ENCODE results near the gene TSPAN32. TPM values are rescaled to one million over a fixed set of nuclear protein-coding genes. Genes with fewer than 3 reads are reported as not detected.
"Not testable (repeated sequence)": the region's sequence is repeated elsewhere in the genome, so short reads cannot be mapped to it uniquely, and the experiment has no call there.

Gene TSPAN32
- total RNA-seq, 1 experiment from 2014 or later: not detected

DNA sequence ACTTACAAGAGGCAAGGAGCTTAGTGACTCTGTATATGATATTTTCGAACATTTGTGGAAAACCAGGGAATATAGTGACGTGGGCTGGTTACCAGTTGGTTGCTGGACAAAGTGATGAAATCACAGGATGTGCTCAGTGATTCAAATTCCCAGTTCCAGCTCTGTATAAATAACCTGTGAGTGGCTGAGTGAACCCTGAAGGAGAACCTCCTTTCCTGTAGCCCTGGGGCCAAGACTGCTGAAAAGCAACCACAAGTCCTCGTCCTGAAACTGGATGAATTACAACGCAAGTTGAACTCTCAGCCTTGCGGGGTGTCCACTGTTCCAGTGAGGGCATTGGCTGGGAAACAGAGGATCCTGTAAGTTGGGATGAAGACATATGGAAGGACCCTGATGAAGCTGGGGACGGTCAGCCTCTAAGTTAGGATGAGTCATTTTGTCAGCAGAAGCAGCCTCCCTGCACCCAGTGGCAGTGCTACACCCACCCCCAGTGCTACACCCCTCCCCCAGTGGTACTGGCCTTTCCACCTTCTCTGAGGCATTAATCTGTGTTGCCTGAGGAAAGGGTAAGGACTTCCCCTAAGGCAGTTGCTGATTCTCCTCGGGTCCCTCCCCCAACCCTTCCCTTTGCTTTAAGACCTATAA is 53.3 kb downstream of the TSPAN32 start:
- no peak overlapping the region for H3K27ac ChIP-seq (ENCODE audit: low read length)

DNA sequence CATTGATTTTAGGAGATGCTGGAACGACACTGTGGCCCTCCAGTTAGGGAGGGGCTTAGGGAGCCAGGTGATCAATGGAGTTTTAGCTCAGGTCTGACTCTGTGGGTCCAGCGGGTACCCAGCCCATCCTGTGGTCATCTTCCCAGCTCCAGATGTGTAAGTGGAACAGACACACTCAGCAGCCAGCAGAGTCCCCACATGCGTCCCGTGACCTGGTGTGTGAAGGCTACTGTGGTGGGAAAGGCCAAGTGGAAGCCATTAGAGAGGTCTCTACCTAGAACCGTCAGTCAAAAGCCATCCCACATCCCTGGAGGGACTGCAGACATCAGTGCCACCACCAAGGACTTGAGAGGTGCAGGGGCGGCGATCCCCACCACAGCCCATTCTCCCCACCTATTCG is 55.4 kb downstream of the TSPAN32 start:
- H3K27me3 ChIP-seq (ENCODE audit: control insufficient read depth, insufficient read depth, low read length): no peaks in the 10 kb centered on the region; the same call in 1 of the 2 replicates
- ChIA-PET POLR2A (no interaction called here), CTCF (no interaction called here)
- in situ Hi-C loops (cut with HindIII; ENCODE audit: low pct_unique_long_range_greater_than_20kb, low sequenced_read_pairs): no loop called here
- H3K36me3 ChIP-seq (ENCODE audit: control insufficient read depth, insufficient read depth, low read length): no peaks in the 10 kb centered on the region
- DNase-seq (ENCODE audit: low read depth, low spot score) (no peak), ATAC-seq (no peak; the same call in 1 of the 2 replicates)
- no peak overlapping the region for H3K4me3 ChIP-seq (ENCODE audit: low read depth in 2 of 2, low read length in 2 of 2)
- TF ChIP-seq TCF7L2 (IDR thresholded peaks at IDR 0.05; ENCODE audit: low read depth, low read length): no peak
- TF ChIP-seq, protein P1, sequence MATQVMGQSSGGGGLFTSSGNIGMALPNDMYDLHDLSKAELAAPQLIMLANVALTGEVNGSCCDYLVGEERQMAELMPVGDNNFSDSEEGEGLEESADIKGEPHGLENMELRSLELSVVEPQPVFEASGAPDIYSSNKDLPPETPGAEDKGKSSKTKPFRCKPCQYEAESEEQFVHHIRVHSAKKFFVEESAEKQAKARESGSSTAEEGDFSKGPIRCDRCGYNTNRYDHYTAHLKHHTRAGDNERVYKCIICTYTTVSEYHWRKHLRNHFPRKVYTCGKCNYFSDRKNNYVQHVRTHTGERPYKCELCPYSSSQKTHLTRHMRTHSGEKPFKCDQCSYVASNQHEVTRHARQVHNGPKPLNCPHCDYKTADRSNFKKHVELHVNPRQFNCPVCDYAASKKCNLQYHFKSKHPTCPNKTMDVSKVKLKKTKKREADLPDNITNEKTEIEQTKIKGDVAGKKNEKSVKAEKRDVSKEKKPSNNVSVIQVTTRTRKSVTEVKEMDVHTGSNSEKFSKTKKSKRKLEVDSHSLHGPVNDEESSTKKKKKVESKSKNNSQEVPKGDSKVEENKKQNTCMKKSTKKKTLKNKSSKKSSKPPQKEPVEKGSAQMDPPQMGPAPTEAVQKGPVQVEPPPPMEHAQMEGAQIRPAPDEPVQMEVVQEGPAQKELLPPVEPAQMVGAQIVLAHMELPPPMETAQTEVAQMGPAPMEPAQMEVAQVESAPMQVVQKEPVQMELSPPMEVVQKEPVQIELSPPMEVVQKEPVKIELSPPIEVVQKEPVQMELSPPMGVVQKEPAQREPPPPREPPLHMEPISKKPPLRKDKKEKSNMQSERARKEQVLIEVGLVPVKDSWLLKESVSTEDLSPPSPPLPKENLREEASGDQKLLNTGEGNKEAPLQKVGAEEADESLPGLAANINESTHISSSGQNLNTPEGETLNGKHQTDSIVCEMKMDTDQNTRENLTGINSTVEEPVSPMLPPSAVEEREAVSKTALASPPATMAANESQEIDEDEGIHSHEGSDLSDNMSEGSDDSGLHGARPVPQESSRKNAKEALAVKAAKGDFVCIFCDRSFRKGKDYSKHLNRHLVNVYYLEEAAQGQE (IDR thresholded peaks at IDR 0.05; ENCODE audit: insufficient read depth in 1 of 2, low read depth in 2 of 2, low read length in 1 of 2): no peak
- no peak for TF ChIP-seq SIN3A (IDR thresholded peaks at IDR 0.05; ENCODE audit: borderline replicate concordance, insufficient read depth, low read depth, low read length)
- TF ChIP-seq, protein P2, sequence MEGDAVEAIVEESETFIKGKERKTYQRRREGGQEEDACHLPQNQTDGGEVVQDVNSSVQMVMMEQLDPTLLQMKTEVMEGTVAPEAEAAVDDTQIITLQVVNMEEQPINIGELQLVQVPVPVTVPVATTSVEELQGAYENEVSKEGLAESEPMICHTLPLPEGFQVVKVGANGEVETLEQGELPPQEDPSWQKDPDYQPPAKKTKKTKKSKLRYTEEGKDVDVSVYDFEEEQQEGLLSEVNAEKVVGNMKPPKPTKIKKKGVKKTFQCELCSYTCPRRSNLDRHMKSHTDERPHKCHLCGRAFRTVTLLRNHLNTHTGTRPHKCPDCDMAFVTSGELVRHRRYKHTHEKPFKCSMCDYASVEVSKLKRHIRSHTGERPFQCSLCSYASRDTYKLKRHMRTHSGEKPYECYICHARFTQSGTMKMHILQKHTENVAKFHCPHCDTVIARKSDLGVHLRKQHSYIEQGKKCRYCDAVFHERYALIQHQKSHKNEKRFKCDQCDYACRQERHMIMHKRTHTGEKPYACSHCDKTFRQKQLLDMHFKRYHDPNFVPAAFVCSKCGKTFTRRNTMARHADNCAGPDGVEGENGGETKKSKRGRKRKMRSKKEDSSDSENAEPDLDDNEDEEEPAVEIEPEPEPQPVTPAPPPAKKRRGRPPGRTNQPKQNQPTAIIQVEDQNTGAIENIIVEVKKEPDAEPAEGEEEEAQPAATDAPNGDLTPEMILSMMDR (IDR thresholded peaks at IDR 0.05): no peak
- TF ChIP-seq POLR2AphosphoS5 (IDR thresholded peaks at IDR 0.05; ENCODE audit: low read depth, low read length): no peak
- no peak overlapping the region for H3K27ac ChIP-seq (ENCODE audit: low read length)
- intact Hi-C loops (cut with micrococcal nuclease; ENCODE audit: unreplicated experiment): no loop called here
- H3K4me1 ChIP-seq (ENCODE audit: control insufficient read depth, insufficient read depth, low read length): no peaks in the 10 kb centered on the region
- no peaks in the 10 kb centered on the region for H3K9me3 ChIP-seq (ENCODE audit: control insufficient read depth, insufficient read depth, low read depth, low read length)
- BruUV-seq (replicated peaks): no TSS peak

More for the DNA sequence above, 53.3 kb downstream of the TSPAN32 start:
- ChIA-PET CTCF (no interaction called here), POLR2A (no interaction called here)
- ATAC-seq (no peak), DNase-seq (ENCODE audit: low read depth, low spot score) (no peak)
- intact Hi-C loops (cut with micrococcal nuclease; ENCODE audit: unreplicated experiment): no loop called here
- BruUV-seq (replicated peaks): no TSS peak
- Histone ChIP-seq H3K36me3 (ENCODE audit: control insufficient read depth, insufficient read depth, low read length) (no peaks in the 10 kb centered on the region), H3K4me1 (ENCODE audit: control insufficient read depth, insufficient read depth, low read length) (no peaks in the 10 kb centered on the region), H3K27me3 (ENCODE audit: control insufficient read depth, insufficient read depth, low read length) (peaks cover 4% of the 10 kb centered on the region), H3K9me3 (ENCODE audit: control insufficient read depth, insufficient read depth, low read depth, low read length) (no peaks in the 10 kb centered on the region), H3K4me3 (ENCODE audit: low read depth in 2 of 2, low read length in 2 of 2) (no peak overlapping the region)
- in situ Hi-C loops (cut with HindIII; ENCODE audit: low pct_unique_long_range_greater_than_20kb, low sequenced_read_pairs): no loop called here
- TF ChIP-seq TCF7L2 (IDR thresholded peaks at IDR 0.05; ENCODE audit: low read depth, low read length): no peak

DNA sequence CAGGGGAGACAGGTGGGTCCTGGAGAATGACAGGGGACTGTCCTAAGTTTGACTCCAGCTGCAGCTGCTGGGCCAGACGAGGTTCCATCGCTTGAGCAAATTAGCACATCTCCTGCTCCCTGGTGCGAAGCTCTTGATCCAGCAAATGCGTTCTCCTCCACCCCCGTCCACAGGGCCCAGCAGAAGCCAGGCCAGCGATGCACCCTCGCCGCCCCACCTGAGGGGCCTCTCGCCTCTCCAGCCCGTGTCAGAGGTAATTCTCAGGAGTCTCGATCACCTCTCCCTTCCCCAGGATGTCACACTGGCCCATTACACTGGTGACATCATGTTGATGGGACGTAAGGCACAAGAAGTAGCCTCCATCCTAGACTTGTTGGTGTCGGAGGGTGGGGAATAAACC is 55.8 kb downstream of the TSPAN32 start:
- intact Hi-C loops (cut with micrococcal nuclease; ENCODE audit: unreplicated experiment); DNase-seq (ENCODE audit: low read depth, low spot score); BruUV-seq (replicated peaks): not testable (repeated sequence)

More for the DNA sequence above, 55.8 kb downstream of the TSPAN32 start:
- H3K4me1 ChIP-seq (ENCODE audit: control insufficient read depth, insufficient read depth, low read length); H3K27me3 ChIP-seq (ENCODE audit: control insufficient read depth, insufficient read depth, low read length); H3K4me3 ChIP-seq (ENCODE audit: low read depth in 2 of 2, low read length in 2 of 2); POLR2A ChIA-PET; CTCF ChIA-PET; H3K9me3 ChIP-seq (ENCODE audit: control insufficient read depth, insufficient read depth, low read depth, low read length); H3K27ac ChIP-seq (ENCODE audit: low read length); ATAC-seq; in situ Hi-C loops (cut with HindIII; ENCODE audit: low pct_unique_long_range_greater_than_20kb, low sequenced_read_pairs); H3K36me3 ChIP-seq (ENCODE audit: control insufficient read depth, insufficient read depth, low read length): not testable (repeated sequence)
